GM23338 (cell line): ENCODE measurements around the gene FGF11.
A peak's percentile ranks its signal among the peaks of the same experiment; 100 is the strongest.

Source experiments
- CREB1 ChIP-seq: fragments of 250-450 bp; sonication (Bioruptor Pico); IDR thresholded peaks from 2 replicates; pipeline ENCODE4 v1.5.0; 2020; ENCODE audit warnings: low read depth, mild to moderate bottlenecking, moderate library complexity
- EZH2 ChIP-seq: fragments of 200-600 bp; sonication (generic); IDR thresholded peaks from one replicate; pipeline ENCODE4 v1.8.0; 2017; ENCODE audit warnings: antibody characterized with exemption, mild to moderate bottlenecking, low read depth; ENCODE audit not compliant: unreplicated experiment
- EZH2phosphoT487 ChIP-seq: fragments of 200-600 bp; sonication (generic); IDR thresholded peaks from one replicate; pipeline ENCODE4 v1.8.1; 2018; ENCODE audit warnings: antibody characterized with exemption; ENCODE audit not compliant: unreplicated experiment
- JUNB ChIP-seq: IDR thresholded peaks from one replicate; pipeline ENCODE4 v1.6.1; 2016; ENCODE audit warnings: antibody characterized with exemption; ENCODE audit not compliant: unreplicated experiment
- NANOG ChIP-seq: IDR thresholded peaks from 2 replicates; pipeline ENCODE4 v1.6.1; 2016; ENCODE audit warnings: antibody characterized with exemption, borderline replicate concordance
- POLR2AphosphoS5 ChIP-seq: IDR thresholded peaks from 2 replicates; pipeline ENCODE4 v1.6.1; 2016; ENCODE audit warnings: antibody characterized with exemption, low read depth
- STAT1 ChIP-seq: IDR thresholded peaks from one replicate; pipeline ENCODE4 v1.6.1; 2016; ENCODE audit warnings: antibody characterized with exemption; ENCODE audit not compliant: unreplicated experiment
- ZNF114 ChIP-seq: fragments of 250-450 bp; sonication (Bioruptor Pico); IDR thresholded peaks from 2 replicates; pipeline ENCODE4 v1.5.0; 2020; ENCODE audit warnings: mild to moderate bottlenecking, moderate library complexity
- ZNF331 ChIP-seq: fragments of 250-450 bp; sonication (Bioruptor Pico); IDR thresholded peaks from 2 replicates; pipeline ENCODE4 v1.5.0; 2020; ENCODE audit warnings: low read depth, mild to moderate bottlenecking, moderate library complexity
- TF ChIP-seq, protein P1 (sequence below), 2 experiments: fragments of 200-600 bp in 1 of 2; sonication (generic) in 1 of 2; conservative IDR thresholded peaks; 2 replicates each; pipeline versions ENCODE4 v1.5.1 to v1.6.1; 2016 to 2017; ENCODE audit warnings: antibody characterized with exemption in 2 of 2, low read depth in 2 of 2, mild to moderate bottlenecking in 2 of 2, moderate library complexity in 1 of 2
- TF ChIP-seq, protein P2 (sequence below): IDR thresholded peaks from one replicate; pipeline ENCODE4 v1.6.1; 2018; ENCODE audit warnings: antibody characterized with exemption; ENCODE audit not compliant: unreplicated experiment
- TF ChIP-seq, protein P3 (sequence below): IDR thresholded peaks from 2 replicates; pipeline ENCODE4 v1.6.1; 2016; ENCODE audit warnings: antibody characterized with exemption

DNA sequence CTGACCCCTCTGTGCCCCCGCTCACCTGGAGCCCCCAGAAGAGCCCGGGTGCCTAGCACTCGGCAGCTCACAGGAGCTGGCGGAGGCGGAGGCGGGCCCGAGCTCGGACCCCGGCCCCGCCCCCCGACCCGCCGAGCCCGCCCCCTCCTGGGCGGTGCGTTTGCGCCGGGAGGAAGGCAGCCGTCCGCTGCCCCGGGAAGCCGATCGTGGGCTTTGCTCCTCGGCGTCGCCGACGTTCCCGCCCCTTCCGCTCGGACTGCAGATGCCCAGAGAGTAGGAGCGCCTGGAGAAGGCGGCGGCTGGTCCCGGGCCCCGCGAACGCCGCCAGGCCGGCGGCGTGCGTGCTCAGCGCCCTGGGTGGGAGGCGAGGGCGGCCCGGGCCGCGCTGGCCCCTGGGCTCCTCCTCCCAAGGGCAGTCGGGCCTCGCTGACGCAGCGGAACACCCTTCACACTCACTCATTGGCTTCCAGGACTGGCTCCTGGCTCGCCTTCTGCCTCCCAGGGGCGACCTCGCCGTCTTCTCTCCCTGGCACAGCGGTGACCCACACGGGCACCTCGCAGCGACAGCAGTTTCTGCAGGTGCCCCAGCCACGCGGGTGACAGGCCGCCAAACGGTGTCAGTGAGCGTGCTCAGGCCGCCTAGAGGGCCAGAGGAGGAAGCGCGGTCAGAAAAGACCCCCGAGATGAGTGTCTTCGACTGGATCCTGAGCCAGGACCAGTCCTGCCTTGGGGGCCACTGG lies 44.7 kb upstream of the FGF11 start, which contains the start of gene PLSCR3:
- TF ChIP-seq POLR2AphosphoS5 (peak; percentile 65), EZH2 (no peak), EZH2phosphoT487 (no peak), CREB1 (CRISPR knock-in tag) (no peak), STAT1 (no peak), NANOG (no peak), JUNB (no peak), ZNF114 (CRISPR knock-in tag) (no peak), ZNF331 (CRISPR knock-in tag) (no peak)
- TF ChIP-seq, protein P1, sequence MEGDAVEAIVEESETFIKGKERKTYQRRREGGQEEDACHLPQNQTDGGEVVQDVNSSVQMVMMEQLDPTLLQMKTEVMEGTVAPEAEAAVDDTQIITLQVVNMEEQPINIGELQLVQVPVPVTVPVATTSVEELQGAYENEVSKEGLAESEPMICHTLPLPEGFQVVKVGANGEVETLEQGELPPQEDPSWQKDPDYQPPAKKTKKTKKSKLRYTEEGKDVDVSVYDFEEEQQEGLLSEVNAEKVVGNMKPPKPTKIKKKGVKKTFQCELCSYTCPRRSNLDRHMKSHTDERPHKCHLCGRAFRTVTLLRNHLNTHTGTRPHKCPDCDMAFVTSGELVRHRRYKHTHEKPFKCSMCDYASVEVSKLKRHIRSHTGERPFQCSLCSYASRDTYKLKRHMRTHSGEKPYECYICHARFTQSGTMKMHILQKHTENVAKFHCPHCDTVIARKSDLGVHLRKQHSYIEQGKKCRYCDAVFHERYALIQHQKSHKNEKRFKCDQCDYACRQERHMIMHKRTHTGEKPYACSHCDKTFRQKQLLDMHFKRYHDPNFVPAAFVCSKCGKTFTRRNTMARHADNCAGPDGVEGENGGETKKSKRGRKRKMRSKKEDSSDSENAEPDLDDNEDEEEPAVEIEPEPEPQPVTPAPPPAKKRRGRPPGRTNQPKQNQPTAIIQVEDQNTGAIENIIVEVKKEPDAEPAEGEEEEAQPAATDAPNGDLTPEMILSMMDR (conservative IDR thresholded peaks at IDR 0.05; ENCODE audit: low read depth in 2 of 2) = peak; percentile 28 to 42; a peak in 3 of 4 replicates
- TF ChIP-seq, protein P2, sequence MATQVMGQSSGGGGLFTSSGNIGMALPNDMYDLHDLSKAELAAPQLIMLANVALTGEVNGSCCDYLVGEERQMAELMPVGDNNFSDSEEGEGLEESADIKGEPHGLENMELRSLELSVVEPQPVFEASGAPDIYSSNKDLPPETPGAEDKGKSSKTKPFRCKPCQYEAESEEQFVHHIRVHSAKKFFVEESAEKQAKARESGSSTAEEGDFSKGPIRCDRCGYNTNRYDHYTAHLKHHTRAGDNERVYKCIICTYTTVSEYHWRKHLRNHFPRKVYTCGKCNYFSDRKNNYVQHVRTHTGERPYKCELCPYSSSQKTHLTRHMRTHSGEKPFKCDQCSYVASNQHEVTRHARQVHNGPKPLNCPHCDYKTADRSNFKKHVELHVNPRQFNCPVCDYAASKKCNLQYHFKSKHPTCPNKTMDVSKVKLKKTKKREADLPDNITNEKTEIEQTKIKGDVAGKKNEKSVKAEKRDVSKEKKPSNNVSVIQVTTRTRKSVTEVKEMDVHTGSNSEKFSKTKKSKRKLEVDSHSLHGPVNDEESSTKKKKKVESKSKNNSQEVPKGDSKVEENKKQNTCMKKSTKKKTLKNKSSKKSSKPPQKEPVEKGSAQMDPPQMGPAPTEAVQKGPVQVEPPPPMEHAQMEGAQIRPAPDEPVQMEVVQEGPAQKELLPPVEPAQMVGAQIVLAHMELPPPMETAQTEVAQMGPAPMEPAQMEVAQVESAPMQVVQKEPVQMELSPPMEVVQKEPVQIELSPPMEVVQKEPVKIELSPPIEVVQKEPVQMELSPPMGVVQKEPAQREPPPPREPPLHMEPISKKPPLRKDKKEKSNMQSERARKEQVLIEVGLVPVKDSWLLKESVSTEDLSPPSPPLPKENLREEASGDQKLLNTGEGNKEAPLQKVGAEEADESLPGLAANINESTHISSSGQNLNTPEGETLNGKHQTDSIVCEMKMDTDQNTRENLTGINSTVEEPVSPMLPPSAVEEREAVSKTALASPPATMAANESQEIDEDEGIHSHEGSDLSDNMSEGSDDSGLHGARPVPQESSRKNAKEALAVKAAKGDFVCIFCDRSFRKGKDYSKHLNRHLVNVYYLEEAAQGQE = no peak
- TF ChIP-seq, protein P3, sequence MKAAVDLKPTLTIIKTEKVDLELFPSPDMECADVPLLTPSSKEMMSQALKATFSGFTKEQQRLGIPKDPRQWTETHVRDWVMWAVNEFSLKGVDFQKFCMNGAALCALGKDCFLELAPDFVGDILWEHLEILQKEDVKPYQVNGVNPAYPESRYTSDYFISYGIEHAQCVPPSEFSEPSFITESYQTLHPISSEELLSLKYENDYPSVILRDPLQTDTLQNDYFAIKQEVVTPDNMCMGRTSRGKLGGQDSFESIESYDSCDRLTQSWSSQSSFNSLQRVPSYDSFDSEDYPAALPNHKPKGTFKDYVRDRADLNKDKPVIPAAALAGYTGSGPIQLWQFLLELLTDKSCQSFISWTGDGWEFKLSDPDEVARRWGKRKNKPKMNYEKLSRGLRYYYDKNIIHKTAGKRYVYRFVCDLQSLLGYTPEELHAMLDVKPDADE = no peak
